Measurements from ENCODE around the gene ADAP2. TPM values are rescaled to one million over a fixed set of nuclear protein-coding genes. Genes with fewer than 3 reads are reported as not detected.

ADAP2 gene
- total and polyA plus RNA-seq, 10 of the 15 experiments (the other 5 are each of a cell fraction or from before 2014, with no cell fraction given), result 0.15 to 13.6 (median 6.8) TPM

DNA sequence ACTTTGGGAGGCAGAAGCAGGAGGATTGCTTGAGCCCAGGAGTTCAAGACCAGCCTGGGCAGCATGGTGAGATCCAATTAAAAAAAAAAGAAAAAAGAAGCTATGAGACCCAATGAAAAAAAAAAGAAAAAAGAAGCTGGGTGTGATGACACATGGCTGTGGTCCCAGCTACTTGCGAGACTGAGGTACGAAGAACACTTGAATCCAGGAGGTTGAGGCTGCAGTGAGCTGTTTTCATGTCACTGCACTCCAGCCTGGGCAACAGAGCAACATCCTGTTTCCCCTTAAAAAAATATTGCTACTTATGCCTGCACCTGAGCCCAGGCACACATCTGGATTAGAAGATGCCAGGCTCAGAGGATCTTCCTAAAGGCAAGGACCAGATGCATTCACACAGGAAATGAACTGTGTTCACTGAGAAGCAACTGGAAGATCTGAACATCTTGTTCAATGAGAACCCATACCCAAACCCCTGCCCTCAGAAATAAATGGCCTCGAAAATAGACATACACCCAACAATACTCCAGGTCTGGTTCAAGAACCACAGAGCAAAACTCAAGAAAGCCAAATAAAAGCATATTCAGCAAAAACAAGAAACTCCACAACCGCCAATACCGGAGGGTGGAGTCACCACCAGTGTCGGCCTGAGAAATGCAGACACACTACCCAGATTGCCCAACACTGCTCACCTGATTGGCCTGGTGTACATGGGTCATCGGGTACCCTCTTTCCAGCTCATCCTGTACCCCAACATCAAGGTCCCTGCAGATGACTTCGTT is 53.5 kb downstream of the ADAP2 start:
- Histone ChIP-seq H3K4me2 (ENCODE audit: control insufficient read depth, insufficient read depth) (no peak overlapping the region), H3K27ac (ENCODE audit: control insufficient read depth, insufficient read depth) (no peak overlapping the region), H2AFZ (ENCODE audit: control insufficient read depth, low read depth, low read length) (no peak overlapping the region), H3K9ac (ENCODE audit: control insufficient read depth, insufficient read depth, low read length) (no peak overlapping the region), H3K27me3 (replicated peaks in 1 of 2; ENCODE audit: control insufficient read depth in 2 of 2, insufficient read depth in 2 of 2, low read length in 1 of 2) (no peaks in the 10 kb centered on the region), H3K79me2 (ENCODE audit: control insufficient read depth, insufficient read depth, low read length) (peaks cover 24% of the 10 kb centered on the region), H3K4me3 (no peak overlapping the region), H3K36me3 (ENCODE audit: control insufficient read depth in 2 of 2, insufficient read depth in 2 of 2, low read length in 1 of 2) (peaks cover 0 to 5% of the 10 kb centered on the region in 2 experiments; a peak in 1 of 4 replicates), H3K9me3 (replicated peaks; ENCODE audit: control insufficient read depth, insufficient read depth, low read length) (no peaks in the 10 kb centered on the region), H4K20me1 (ENCODE audit: control insufficient read depth, insufficient read depth) (no peaks in the 10 kb centered on the region), H3K4me1 (ENCODE audit: control insufficient read depth, insufficient read depth, low read length) (peaks cover 4% of the 10 kb centered on the region; the same call in 1 of the 2 replicates)
- no peak for ATAC-seq
- ChIA-PET RAD21 (ENCODE audit: unreplicated experiment) (interaction anchor here (1.1 kb wide), 1 partner anchor 22 kb away, joined by 3 read pairs; no protein-coding TSS in a partner anchor), SMC1A (ENCODE audit: uncharacterized antibody, unreplicated experiment) (interaction anchor here (0.5 kb wide), 1 partner anchor 82 kb away, joined by 3 read pairs; no protein-coding TSS in a partner anchor), POLR2A (no interaction called here), CTCF (interaction anchor here (0.6 kb wide), 1 partner anchor 344 kb away, joined by 3 read pairs; no protein-coding TSS in a partner anchor)
- TF ChIP-seq MEF2B (IDR thresholded peaks at IDR 0.05; ENCODE audit: partially characterized antibody, poor library complexity, severe bottlenecking), result no peak
- TF ChIP-seq, protein P1, sequence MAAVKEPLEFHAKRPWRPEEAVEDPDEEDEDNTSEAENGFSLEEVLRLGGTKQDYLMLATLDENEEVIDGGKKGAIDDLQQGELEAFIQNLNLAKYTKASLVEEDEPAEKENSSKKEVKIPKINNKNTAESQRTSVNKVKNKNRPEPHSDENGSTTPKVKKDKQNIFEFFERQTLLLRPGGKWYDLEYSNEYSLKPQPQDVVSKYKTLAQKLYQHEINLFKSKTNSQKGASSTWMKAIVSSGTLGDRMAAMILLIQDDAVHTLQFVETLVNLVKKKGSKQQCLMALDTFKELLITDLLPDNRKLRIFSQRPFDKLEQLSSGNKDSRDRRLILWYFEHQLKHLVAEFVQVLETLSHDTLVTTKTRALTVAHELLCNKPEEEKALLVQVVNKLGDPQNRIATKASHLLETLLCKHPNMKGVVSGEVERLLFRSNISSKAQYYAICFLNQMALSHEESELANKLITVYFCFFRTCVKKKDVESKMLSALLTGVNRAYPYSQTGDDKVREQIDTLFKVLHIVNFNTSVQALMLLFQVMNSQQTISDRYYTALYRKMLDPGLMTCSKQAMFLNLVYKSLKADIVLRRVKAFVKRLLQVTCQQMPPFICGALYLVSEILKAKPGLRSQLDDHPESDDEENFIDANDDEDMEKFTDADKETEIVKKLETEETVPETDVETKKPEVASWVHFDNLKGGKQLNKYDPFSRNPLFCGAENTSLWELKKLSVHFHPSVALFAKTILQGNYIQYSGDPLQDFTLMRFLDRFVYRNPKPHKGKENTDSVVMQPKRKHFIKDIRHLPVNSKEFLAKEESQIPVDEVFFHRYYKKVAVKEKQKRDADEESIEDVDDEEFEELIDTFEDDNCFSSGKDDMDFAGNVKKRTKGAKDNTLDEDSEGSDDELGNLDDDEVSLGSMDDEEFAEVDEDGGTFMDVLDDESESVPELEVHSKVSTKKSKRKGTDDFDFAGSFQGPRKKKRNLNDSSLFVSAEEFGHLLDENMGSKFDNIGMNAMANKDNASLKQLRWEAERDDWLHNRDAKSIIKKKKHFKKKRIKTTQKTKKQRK (IDR thresholded peaks at IDR 0.05; ENCODE audit: low read depth, low read length), result no peak
- TF ChIP-seq, protein P2, sequence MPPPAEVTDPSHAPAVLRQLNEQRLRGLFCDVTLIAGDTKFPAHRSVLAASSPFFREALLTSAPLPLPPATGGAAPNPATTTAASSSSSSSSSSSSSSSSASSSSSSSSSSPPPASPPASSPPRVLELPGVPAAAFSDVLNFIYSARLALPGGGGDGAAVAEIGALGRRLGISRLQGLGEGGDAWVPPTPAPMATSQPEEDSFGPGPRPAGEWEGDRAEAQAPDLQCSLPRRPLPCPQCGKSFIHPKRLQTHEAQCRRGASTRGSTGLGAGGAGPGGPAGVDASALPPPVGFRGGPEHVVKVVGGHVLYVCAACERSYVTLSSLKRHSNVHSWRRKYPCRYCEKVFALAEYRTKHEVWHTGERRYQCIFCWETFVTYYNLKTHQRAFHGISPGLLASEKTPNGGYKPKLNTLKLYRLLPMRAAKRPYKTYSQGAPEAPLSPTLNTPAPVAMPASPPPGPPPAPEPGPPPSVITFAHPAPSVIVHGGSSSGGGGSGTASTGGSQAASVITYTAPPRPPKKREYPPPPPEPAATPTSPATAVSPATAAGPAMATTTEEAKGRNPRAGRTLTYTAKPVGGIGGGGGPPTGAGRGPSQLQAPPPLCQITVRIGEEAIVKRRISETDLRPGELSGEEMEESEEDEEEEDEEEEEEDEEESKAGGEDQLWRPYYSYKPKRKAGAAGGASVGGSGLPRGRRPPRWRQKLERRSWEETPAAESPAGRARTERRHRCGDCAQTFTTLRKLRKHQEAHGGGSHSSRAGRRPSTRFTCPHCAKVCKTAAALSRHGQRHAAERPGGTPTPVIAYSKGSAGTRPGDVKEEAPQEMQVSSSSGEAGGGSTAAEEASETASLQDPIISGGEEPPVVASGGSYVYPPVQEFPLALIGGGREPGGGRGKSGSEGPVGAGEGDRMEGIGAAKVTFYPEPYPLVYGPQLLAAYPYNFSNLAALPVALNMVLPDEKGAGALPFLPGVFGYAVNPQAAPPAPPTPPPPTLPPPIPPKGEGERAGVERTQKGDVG (CRISPR knock-in tag; IDR thresholded peaks at IDR 0.05), result no peak
- no peak for TF ChIP-seq IKZF2 (IDR thresholded peaks at IDR 0.05)
- no peak for TF ChIP-seq NFIC (IDR thresholded peaks at IDR 0.05; ENCODE audit: low read depth, low read length)
- no peak for TF ChIP-seq GABPA (IDR thresholded peaks at IDR 0.05; ENCODE audit: low read depth)
- no peak for TF ChIP-seq SMAD5 (IDR thresholded peaks at IDR 0.05; ENCODE audit: low read depth)
- no peak for TF ChIP-seq YY1 (IDR thresholded peaks at IDR 0.05; ENCODE audit: low read depth, low read length)
- TF ChIP-seq, protein P3, sequence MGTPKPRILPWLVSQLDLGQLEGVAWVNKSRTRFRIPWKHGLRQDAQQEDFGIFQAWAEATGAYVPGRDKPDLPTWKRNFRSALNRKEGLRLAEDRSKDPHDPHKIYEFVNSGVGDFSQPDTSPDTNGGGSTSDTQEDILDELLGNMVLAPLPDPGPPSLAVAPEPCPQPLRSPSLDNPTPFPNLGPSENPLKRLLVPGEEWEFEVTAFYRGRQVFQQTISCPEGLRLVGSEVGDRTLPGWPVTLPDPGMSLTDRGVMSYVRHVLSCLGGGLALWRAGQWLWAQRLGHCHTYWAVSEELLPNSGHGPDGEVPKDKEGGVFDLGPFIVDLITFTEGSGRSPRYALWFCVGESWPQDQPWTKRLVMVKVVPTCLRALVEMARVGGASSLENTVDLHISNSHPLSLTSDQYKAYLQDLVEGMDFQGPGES (IDR thresholded peaks at IDR 0.05), result no peak
- no TSS peak for BruUV-seq (replicated peaks)
- in situ Hi-C loops (cut with MboI) (no loop called here), intact Hi-C loops (cut with micrococcal nuclease; ENCODE audit: unreplicated experiment) (no loop called here)
- DNase-seq (ENCODE audit: low read depth, low spot score), result no peak
- 98% methylated on average over 8 of the region's 8 CpGs for WGBS (ENCODE audit: insufficient coverage, insufficient replicate concordance, low lambda C conversion rate, missing lambda C conversion rate)
- no peak for FAIRE-seq

All from GM12878 (cell line).